Activated CD4-positive, alpha-beta memory T cell treated with anti-CD3 and anti-CD28 coated beads, Interleukin-2, amount 10 ng/mL, durations not matched to agents 7 days and 5 days (primary cell): ENCODE data around the gene FBXO42. TPM values are rescaled to one million over a fixed set of nuclear protein-coding genes. Genes with fewer than 3 reads are reported as not detected.
"Not testable (repeated sequence)": the region's sequence is repeated elsewhere in the genome, so short reads cannot be mapped to it uniquely, and the experiment has no call there.

Experiments used
- CTCF ChIA-PET: fragments of 350-600 bp; sonication (Branson Sonifier 250); formaldehyde crosslinking; loops from one replicate; lab custom pipeline; 2021; ENCODE audit warnings: antibody characterized with exemption, inconsistent platforms; lab: Charles Lee
- POLR2A ChIA-PET: fragments of 350-600 bp; sonication (Branson Sonifier 250); formaldehyde crosslinking; loops from one replicate; lab custom pipeline; 2021; ENCODE audit warnings: antibody characterized with exemption; lab: Charles Lee
- DNase-seq: peaks from one replicate; pipeline ENCODE4 v3.0.0-alpha.2; 2020
- H3K27ac Mint-ChIP-seq: one replicate; pipeline ENCODE4 v1.8.0; 2021; ENCODE audit warnings: mild to moderate bottlenecking, mixed read lengths
- H3K27me3 Mint-ChIP-seq: one replicate; pipeline ENCODE4 v1.8.0; 2021; ENCODE audit warnings: mixed read lengths
- H3K36me3 Mint-ChIP-seq: one replicate; pipeline ENCODE4 v1.8.0; 2021; ENCODE audit warnings: low read depth, mixed read lengths
- H3K4me1 Mint-ChIP-seq: one replicate; pipeline ENCODE4 v1.8.0; 2021; ENCODE audit warnings: mixed read lengths
- H3K4me3 Mint-ChIP-seq: one replicate; pipeline ENCODE4 v1.8.0; 2021; ENCODE audit warnings: mild to moderate bottlenecking, mixed read lengths
- H3K9me3 Mint-ChIP-seq: one replicate; pipeline ENCODE4 v1.8.0; 2021; ENCODE audit warnings: mixed read lengths
- total RNA-seq, 2 experiments: library from RNA; stranded (reverse); gene quantifications; one replicate each; pipeline ENCODE4 v1.2.3, GENCODE V29; 2021

FBXO42 gene
- total RNA-seq, 2 experiments from 2014 or later = 19.9 to 20.7 TPM

- H3K4me1 Mint-ChIP-seq = peaks cover 2% of the 10 kb centered on the region
- ChIA-PET CTCF (no interaction called here), POLR2A (interaction anchor here (1.0 to 4.4 kb wide), 2 partner anchors 9 to 13 kb away, joined by 3 to 16 read pairs; no protein-coding TSS in a partner anchor)
- no peaks in the 10 kb centered on the region for H3K36me3 Mint-ChIP-seq
- H3K4me3 Mint-ChIP-seq = no peak overlapping the region
- no peak overlapping the region for H3K27ac Mint-ChIP-seq
- H3K27me3 Mint-ChIP-seq = peaks cover 30% of the 10 kb centered on the region
- no peaks in the 10 kb centered on the region for H3K9me3 Mint-ChIP-seq
- no peak for DNase-seq
These were observed 122.1 kb downstream of the FBXO42 start for GRCh38 chr1:16229976-16230740.

GRCh38 chr1:16226490-16227179 lies 125.6 kb downstream of the FBXO42 start:
- Mint-ChIP-seq H3K4me3 (no peak overlapping the region), H3K27me3 (peaks cover 35% of the 10 kb centered on the region), H3K27ac (no peak overlapping the region), H3K4me1 (no peaks in the 10 kb centered on the region), H3K9me3 (no peaks in the 10 kb centered on the region), H3K36me3 (no peaks in the 10 kb centered on the region)
- ChIA-PET CTCF (no interaction called here), POLR2A (no interaction called here)
- DNase-seq = no peak

GRCh38 chr1:16226129-16226489 lies 126.2 kb downstream of the FBXO42 start:
- POLR2A ChIA-PET = no interaction called here
- Mint-ChIP-seq H3K27ac (no peak overlapping the region), H3K9me3 (no peaks in the 10 kb centered on the region), H3K4me3 (no peak overlapping the region), H3K27me3 (peaks cover 40% of the 10 kb centered on the region), H3K4me1 (no peaks in the 10 kb centered on the region), H3K36me3 (no peaks in the 10 kb centered on the region)
- no peak for DNase-seq
- CTCF ChIA-PET = no interaction called here

- no peak for DNase-seq
- Mint-ChIP-seq H3K27me3 (peaks cover 41% of the 10 kb centered on the region), H3K36me3 (no peaks in the 10 kb centered on the region), H3K4me1 (peaks cover 8% of the 10 kb centered on the region), H3K27ac (no peak overlapping the region), H3K9me3 (no peaks in the 10 kb centered on the region), H3K4me3 (no peak overlapping the region)
- ChIA-PET CTCF (no interaction called here), POLR2A (no interaction called here)
These were observed 127.8 kb downstream of the FBXO42 start for GRCh38 chr1:16224472-16224871.

- H3K9me3 Mint-ChIP-seq, DNase-seq, H3K36me3 Mint-ChIP-seq, CTCF ChIA-PET, POLR2A ChIA-PET, H3K27ac Mint-ChIP-seq, H3K4me3 Mint-ChIP-seq: not testable (repeated sequence)
- H3K27me3 Mint-ChIP-seq = peaks cover 26% of the 10 kb centered on the region
- peaks cover 18% of the 10 kb centered on the region for H3K4me1 Mint-ChIP-seq
These were observed 129.6 kb downstream of the FBXO42 start for GRCh38 chr1:16222716-16223115.

- no peaks in the 10 kb centered on the region for H3K9me3 Mint-ChIP-seq
- POLR2A ChIA-PET = interaction anchor here (0.7 kb wide), 1 partner anchor 16 kb away, joined by 3 read pairs; no protein-coding TSS in a partner anchor
- H3K27ac Mint-ChIP-seq = no peak overlapping the region
- peaks cover 25% of the 10 kb centered on the region for H3K4me1 Mint-ChIP-seq
- no peak for DNase-seq
- CTCF ChIA-PET = interaction anchor here (0.6 to 1.2 kb wide), 3 partner anchors 27 to 131 kb away, joined by 3 to 5 read pairs (median 4); partner anchors contain the start of gene FBXO42
- H3K27me3 Mint-ChIP-seq = peaks cover 18% of the 10 kb centered on the region
- H3K36me3 Mint-ChIP-seq = no peaks in the 10 kb centered on the region
- no peak overlapping the region for H3K4me3 Mint-ChIP-seq
These were observed 130.8 kb downstream of the FBXO42 start for GRCh38 chr1:16221499-16221898.

- H3K27me3 Mint-ChIP-seq = peaks cover 12% of the 10 kb centered on the region
- H3K4me3 Mint-ChIP-seq = no peak overlapping the region
- H3K27ac Mint-ChIP-seq = no peak overlapping the region
- no peak for DNase-seq
- ChIA-PET CTCF (interaction anchor here (0.8 kb wide), 1 partner anchor 138 kb away, joined by 3 read pairs; no protein-coding TSS in a partner anchor), POLR2A (interaction anchor here (0.7 to 4.6 kb wide), 2 partner anchors 12 to 17 kb away, joined by 3 to 40 read pairs; partner anchors contain the start of gene CPLANE2)
- no peaks in the 10 kb centered on the region for H3K36me3 Mint-ChIP-seq
- H3K4me1 Mint-ChIP-seq = peaks cover 34% of the 10 kb centered on the region
- no peaks in the 10 kb centered on the region for H3K9me3 Mint-ChIP-seq
These were observed 132.2 kb downstream of the FBXO42 start for GRCh38 chr1:16219968-16220500.

- CTCF ChIA-PET = interaction anchor here (1.1 to 2.6 kb wide), 3 partner anchors 12 to 19 kb away, joined by 3 to 12 read pairs (median 11); partner anchors contain the start of gene CPLANE2
- H3K27ac Mint-ChIP-seq = no peak overlapping the region
- H3K27me3 Mint-ChIP-seq = peaks cover 9% of the 10 kb centered on the region
- peaks cover 34% of the 10 kb centered on the region for H3K4me1 Mint-ChIP-seq
- DNase-seq = no peak
- no peak overlapping the region for H3K4me3 Mint-ChIP-seq
- H3K9me3 Mint-ChIP-seq = no peaks in the 10 kb centered on the region
- POLR2A ChIA-PET = interaction anchor here (3.4 to 4.6 kb wide), 3 partner anchors 11 to 18 kb away, joined by 16 to 40 read pairs (median 28); partner anchors contain the start of gene CPLANE2
- H3K36me3 Mint-ChIP-seq = no peaks in the 10 kb centered on the region
These were observed 133.6 kb downstream of the FBXO42 start for GRCh38 chr1:16218674-16219071.

- Mint-ChIP-seq H3K27me3 (peaks cover 10% of the 10 kb centered on the region), H3K4me1 (peaks cover 34% of the 10 kb centered on the region), H3K27ac (peak overlapping the region; percentile 50), H3K4me3 (peak overlapping the region; percentile 35), H3K9me3 (no peaks in the 10 kb centered on the region), H3K36me3 (no peaks in the 10 kb centered on the region)
- ChIA-PET CTCF (interaction anchor here (1.0 to 2.6 kb wide), 8 partner anchors 11 to 150 kb away, joined by 3 to 12 read pairs (median 4); partner anchors contain the start of gene CPLANE2), POLR2A (interaction anchor here (3.4 to 4.6 kb wide), 3 partner anchors 11 to 19 kb away, joined by 16 to 40 read pairs (median 28); partner anchors contain the start of gene CPLANE2)
- DNase-seq = no peak
These were observed 134.1 kb downstream of the FBXO42 start for GRCh38 chr1:16218014-16218673.

- ChIA-PET POLR2A (interaction anchor here (0.7 to 4.6 kb wide), 9 partner anchors 10 to 296 kb away, joined by 3 to 40 read pairs (median 5); partner anchors contain the start of genes CPLANE2 and FBXO42), CTCF (interaction anchor here (0.8 to 2.6 kb wide), 11 partner anchors 10 to 151 kb away, joined by 3 to 12 read pairs (median 4); partner anchors contain the start of gene CPLANE2)
- H3K36me3 Mint-ChIP-seq = no peaks in the 10 kb centered on the region
- H3K27me3 Mint-ChIP-seq = peaks cover 13% of the 10 kb centered on the region
- H3K27ac Mint-ChIP-seq = peak overlapping the region; percentile 59
- DNase-seq = peak; percentile 97
- peaks cover 34% of the 10 kb centered on the region for H3K4me1 Mint-ChIP-seq
- H3K4me3 Mint-ChIP-seq = peak overlapping the region; percentile 86
- no peaks in the 10 kb centered on the region for H3K9me3 Mint-ChIP-seq
These were observed 135.1 kb downstream of the FBXO42 start for GRCh38 chr1:16217061-16217785.

GRCh38 chr1:16215882-16216753 lies 136.2 kb downstream of the FBXO42 start:
- CTCF ChIA-PET = interaction anchor here (0.8 to 2.6 kb wide), 7 partner anchors 9 to 152 kb away, joined by 3 to 12 read pairs (median 8); partner anchors contain the start of gene CPLANE2
- POLR2A ChIA-PET = interaction anchor here (0.8 to 4.6 kb wide), 8 partner anchors 9 to 225 kb away, joined by 3 to 40 read pairs (median 6); partner anchors contain the start of genes CPLANE2 and FBXO42
- DNase-seq = peak; percentile 78
- Mint-ChIP-seq H3K4me1 (peaks cover 34% of the 10 kb centered on the region), H3K27me3 (peaks cover 6% of the 10 kb centered on the region), H3K4me3 (peak overlapping the region; percentile 86), H3K27ac (peak overlapping the region; percentile 59), H3K9me3 (no peaks in the 10 kb centered on the region), H3K36me3 (no peaks in the 10 kb centered on the region)
